ES-I3 (cell line): ENCODE data around the gene POC5.

Experiments used
- H3K36me3 ChIP-seq: 2 replicates; pipeline ENCODE4 v1.6.1; 2013; ENCODE audit warnings: mild to moderate bottlenecking, low read length, control low read depth, moderate library complexity; ENCODE audit not compliant: insufficient read depth
- H3K4me1 ChIP-seq: 2 replicates; pipeline ENCODE4 v1.6.1; 2013; ENCODE audit warnings: mild to moderate bottlenecking, control low read depth, low read length; ENCODE audit not compliant: insufficient read depth
- H3K9ac ChIP-seq: 2 replicates; pipeline ENCODE4 v1.6.1; 2013; ENCODE audit warnings: low read depth, mild to moderate bottlenecking, low read length, moderate library complexity
- H3K9me3 ChIP-seq: 2 replicates; pipeline ENCODE4 v1.6.1; 2013; ENCODE audit warnings: mild to moderate bottlenecking, low read length, moderate library complexity; ENCODE audit not compliant: control insufficient read depth, insufficient read depth

POC5 gene

GRCh38 chr5:75681125-75681830 lies 36.0 kb downstream of the POC5 start:
- no peaks in the 10 kb centered on the region for H3K36me3 ChIP-seq

GRCh38 chr5:75678155-75678554 lies 39.1 kb downstream of the POC5 start:
- H3K36me3 ChIP-seq = no peaks in the 10 kb centered on the region
- no peaks in the 10 kb centered on the region for H3K9me3 ChIP-seq
- H3K4me1 ChIP-seq = no peaks in the 10 kb centered on the region
- no peak overlapping the region for H3K9ac ChIP-seq

More at GRCh38 chr5:75681125-75681830, 36.0 kb downstream of the POC5 start:
- no peaks in the 10 kb centered on the region for H3K4me1 ChIP-seq
- H3K9ac ChIP-seq = no peak overlapping the region
- no peaks in the 10 kb centered on the region for H3K9me3 ChIP-seq

GRCh38 chr5:75677607-75678006 lies 39.6 kb downstream of the POC5 start:
- Histone ChIP-seq H3K9ac (no peak overlapping the region), H3K9me3 (no peaks in the 10 kb centered on the region), H3K4me1 (no peaks in the 10 kb centered on the region), H3K36me3 (no peaks in the 10 kb centered on the region)

- Histone ChIP-seq H3K9me3 (no peaks in the 10 kb centered on the region), H3K9ac (no peak overlapping the region), H3K4me1 (no peaks in the 10 kb centered on the region), H3K36me3 (no peaks in the 10 kb centered on the region)
These were observed 41.5 kb downstream of the POC5 start for GRCh38 chr5:75675783-75676182.

- H3K9ac ChIP-seq = no peak overlapping the region
- no peaks in the 10 kb centered on the region for H3K9me3 ChIP-seq
- H3K36me3 ChIP-seq = no peaks in the 10 kb centered on the region
- H3K4me1 ChIP-seq = peaks cover 20% of the 10 kb centered on the region
These were observed 44.6 kb downstream of the POC5 start for GRCh38 chr5:75672616-75673015.

- H3K36me3 ChIP-seq = no peaks in the 10 kb centered on the region
- peaks cover 20% of the 10 kb centered on the region for H3K4me1 ChIP-seq
- no peaks in the 10 kb centered on the region for H3K9me3 ChIP-seq
- no peak overlapping the region for H3K9ac ChIP-seq
These were observed 45.7 kb downstream of the POC5 start for GRCh38 chr5:75671506-75671905.

GRCh38 chr5:75670577-75670976 lies 46.7 kb downstream of the POC5 start:
- H3K36me3 ChIP-seq = no peaks in the 10 kb centered on the region
- no peak overlapping the region for H3K9ac ChIP-seq
- peaks cover 20% of the 10 kb centered on the region for H3K4me1 ChIP-seq
- no peaks in the 10 kb centered on the region for H3K9me3 ChIP-seq

GRCh38 chr5:75668977-75669689 lies 48.1 kb downstream of the POC5 start:
- peaks cover 20% of the 10 kb centered on the region for H3K4me1 ChIP-seq
- H3K36me3 ChIP-seq = no peaks in the 10 kb centered on the region
- no peaks in the 10 kb centered on the region for H3K9me3 ChIP-seq
- H3K9ac ChIP-seq = peak overlapping the region; percentile 17; the same call in 1 of the 2 replicates

- H3K4me1 ChIP-seq = peaks cover 20% of the 10 kb centered on the region
- no peaks in the 10 kb centered on the region for H3K9me3 ChIP-seq
- no peaks in the 10 kb centered on the region for H3K36me3 ChIP-seq
- H3K9ac ChIP-seq = no peak overlapping the region
These were observed 48.8 kb downstream of the POC5 start for GRCh38 chr5:75668445-75668844.

GRCh38 chr5:75667586-75667985 lies 49.7 kb downstream of the POC5 start:
- H3K4me1 ChIP-seq = peaks cover 20% of the 10 kb centered on the region
- no peak overlapping the region for H3K9ac ChIP-seq
- no peaks in the 10 kb centered on the region for H3K9me3 ChIP-seq
- H3K36me3 ChIP-seq = no peaks in the 10 kb centered on the region

- Histone ChIP-seq H3K9me3 (no peaks in the 10 kb centered on the region), H3K4me1 (peaks cover 20% of the 10 kb centered on the region), H3K9ac (no peak overlapping the region), H3K36me3 (no peaks in the 10 kb centered on the region)
These were observed 50.4 kb downstream of the POC5 start for GRCh38 chr5:75666801-75667200.

GRCh38 chr5:75664979-75665378 lies 52.3 kb downstream of the POC5 start:
- Histone ChIP-seq H3K9ac (no peak overlapping the region), H3K9me3 (no peaks in the 10 kb centered on the region), H3K4me1 (peaks cover 19% of the 10 kb centered on the region), H3K36me3 (no peaks in the 10 kb centered on the region)

GRCh38 chr5:75663579-75664284 lies 53.5 kb downstream of the POC5 start:
- H3K9ac ChIP-seq = no peak overlapping the region
- H3K36me3 ChIP-seq = no peaks in the 10 kb centered on the region
- peaks cover 8% of the 10 kb centered on the region for H3K4me1 ChIP-seq
- no peaks in the 10 kb centered on the region for H3K9me3 ChIP-seq

- no peak overlapping the region for H3K9ac ChIP-seq
- no peaks in the 10 kb centered on the region for H3K36me3 ChIP-seq
- H3K4me1 ChIP-seq = no peaks in the 10 kb centered on the region
- no peaks in the 10 kb centered on the region for H3K9me3 ChIP-seq
These were observed 55.2 kb downstream of the POC5 start for GRCh38 chr5:75662061-75662460.
